GM18951 (cell line): ENCODE data around the gene ZBTB46.

Experiments used
- POLR2A ChIP-seq: IDR thresholded peaks from 4 replicates; pipeline ENCODE4 v1.6.1; 2011; ENCODE audit warnings: mild to moderate bottlenecking; ENCODE audit not compliant: insufficient read length, insufficient read depth; ENCODE audit errors: extremely low read depth
- in situ Hi-C: fragments of 300-500 bp; cut with MboI; formaldehyde crosslinking; loops from one replicate; pipeline ENCODE4 v1.12.0; 2022; ENCODE audit warnings: low sequenced_read_pairs, mixed read lengths, inconsistent platforms; ENCODE audit not compliant: unreplicated experiment

ZBTB46 gene

GRCh38 chr20:63840405-63840828, 9.4 kb upstream of the ZBTB46 start:
- in situ Hi-C loops = no loop called here
- TF ChIP-seq POLR2A = no peak

GRCh38 chr20:63839620-63840019, 8.6 kb upstream of the ZBTB46 start:
- TF ChIP-seq POLR2A = no peak
- in situ Hi-C loops = no loop called here

GRCh38 chr20:63837479-63837878, 6.4 kb upstream of the ZBTB46 start:
- in situ Hi-C loops = no loop called here
- no peak for TF ChIP-seq POLR2A

GRCh38 chr20:63836458-63837344, 5.6 kb upstream of the ZBTB46 start:
- TF ChIP-seq POLR2A = no peak
- in situ Hi-C loops = no loop called here

GRCh38 chr20:63835021-63835858, 4.2 kb upstream of the ZBTB46 start:
- in situ Hi-C loops = no loop called here
- TF ChIP-seq POLR2A = no peak

GRCh38 chr20:63834491-63834880, 3.4 kb upstream of the ZBTB46 start:
- in situ Hi-C loops = no loop called here
- no peak for TF ChIP-seq POLR2A

DNA sequence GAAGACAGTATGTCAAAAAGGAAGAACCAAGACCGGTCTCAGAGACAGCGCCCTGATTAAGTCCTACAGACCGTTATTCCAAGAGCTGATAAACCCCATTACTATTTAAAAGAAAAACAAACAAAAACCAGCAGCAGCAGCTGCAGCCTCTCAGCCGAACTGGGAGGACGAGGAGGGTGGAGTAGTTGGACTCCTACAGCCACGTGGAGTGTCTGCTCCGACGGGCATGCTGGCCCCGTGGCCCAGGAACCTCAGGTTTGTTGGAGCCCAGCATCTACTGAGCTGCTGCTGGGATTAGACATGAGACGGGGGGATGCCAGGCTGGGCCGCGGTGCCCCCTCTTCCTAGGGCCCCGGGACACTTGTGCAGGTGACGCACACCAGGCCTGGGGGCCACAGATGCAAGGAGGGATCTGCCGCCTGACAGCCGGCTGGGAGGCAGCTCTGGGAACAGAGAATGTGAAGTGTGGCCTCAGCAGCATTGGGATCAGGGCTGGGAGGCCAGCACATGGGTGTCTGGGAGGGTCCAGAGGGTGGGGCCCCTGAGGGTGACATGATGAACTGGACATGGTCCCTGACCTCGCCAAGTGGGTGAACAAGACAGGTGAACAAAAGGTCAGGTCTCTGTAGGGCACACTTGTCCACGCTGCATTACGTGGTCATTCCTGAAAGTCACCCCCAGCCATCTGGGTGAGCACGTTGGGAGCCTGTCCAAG, 2.9 kb upstream of the ZBTB46 start:
- no peak for TF ChIP-seq POLR2A
- in situ Hi-C loops = no loop called here

GRCh38 chr20:63831993-63832686, 1.1 kb upstream of the ZBTB46 start:
- in situ Hi-C loops = no loop called here
- no peak for TF ChIP-seq POLR2A

- in situ Hi-C loops = no loop called here
- no peak for TF ChIP-seq POLR2A
Observed at GRCh38 chr20:63831646-63831992, 555 bp upstream of the ZBTB46 start.

- in situ Hi-C loops = no loop called here
- TF ChIP-seq POLR2A = no peak
Observed at GRCh38 chr20:63829945-63830835, 874 bp downstream of the ZBTB46 start.

- in situ Hi-C loops = no loop called here
Observed at GRCh38 chr20:63829603-63829944, 1.5 kb downstream of the ZBTB46 start.

GRCh38 chr20:63828951-63829350, 2.1 kb downstream of the ZBTB46 start:
- TF ChIP-seq POLR2A = no peak
- in situ Hi-C loops = no loop called here

More at GRCh38 chr20:63829603-63829944, 1.5 kb downstream of the ZBTB46 start:
- no peak for TF ChIP-seq POLR2A
